Activated T-helper 9 cell treated with anti-CD3 and anti-CD28 coated beads, Interleukin-2, amount 50 U/mL, for 16 hours (primary cell): ENCODE measurements around the gene FSIP1.

Experiments used
- DNase-seq: peaks from one replicate; pipeline ENCODE4 v3.0.0-alpha.2; 2020; ENCODE audit warnings: low read depth

FSIP1 gene

GRCh38 chr15:39756806-39757522 lies 25.7 kb downstream of the FSIP1 start:
- DNase-seq = no peak

- DNase-seq = no peak
Observed at GRCh38 chr15:39752991-39753390, 29.6 kb downstream of the FSIP1 start.

- DNase-seq = no peak
Observed at GRCh38 chr15:39752246-39752645, 30.4 kb downstream of the FSIP1 start.

GRCh38 chr15:39748276-39748675 lies 34.4 kb downstream of the FSIP1 start:
- no peak for DNase-seq

GRCh38 chr15:39747326-39747725 lies 35.3 kb downstream of the FSIP1 start:
- no peak for DNase-seq

- no peak for DNase-seq
Observed at GRCh38 chr15:39746714-39747276, 35.8 kb downstream of the FSIP1 start.

- DNase-seq = no peak
Observed at GRCh38 chr15:39746176-39746575, 36.5 kb downstream of the FSIP1 start.

- DNase-seq = no peak
Observed at GRCh38 chr15:39745415-39745814, 37.2 kb downstream of the FSIP1 start.

- DNase-seq = no peak
Observed at GRCh38 chr15:39744334-39745103, 38.1 kb downstream of the FSIP1 start.

- no peak for DNase-seq
Observed at GRCh38 chr15:39743611-39744010, 39.0 kb downstream of the FSIP1 start.

GRCh38 chr15:39741258-39741657 lies 41.4 kb downstream of the FSIP1 start:
- DNase-seq = no peak

GRCh38 chr15:39738998-39739397 lies 43.6 kb downstream of the FSIP1 start:
- no peak for DNase-seq

- no peak for DNase-seq
Observed at GRCh38 chr15:39737196-39737550, 45.5 kb downstream of the FSIP1 start.

GRCh38 chr15:39736412-39737195 lies 46.0 kb downstream of the FSIP1 start:
- no peak for DNase-seq

- DNase-seq = no peak
Observed at GRCh38 chr15:39735120-39735717, 47.4 kb downstream of the FSIP1 start.

GRCh38 chr15:39731266-39731665 lies 51.4 kb downstream of the FSIP1 start:
- no peak for DNase-seq

- no peak for DNase-seq
Observed at GRCh38 chr15:39730552-39730951, 52.1 kb downstream of the FSIP1 start.

GRCh38 chr15:39729500-39729899 lies 53.1 kb downstream of the FSIP1 start:
- no peak for DNase-seq

- no peak for DNase-seq
Observed at GRCh38 chr15:39728845-39729244, 53.8 kb downstream of the FSIP1 start.

- no peak for DNase-seq
Observed at GRCh38 chr15:39721893-39722292, 60.7 kb downstream of the FSIP1 start.

GRCh38 chr15:39720621-39721611 lies 61.7 kb downstream of the FSIP1 start:
- no peak for DNase-seq
